Activated CD8-positive, alpha-beta memory T cell treated with anti-CD3 and anti-CD28 coated beads, Interleukin-2, amount 50 U/mL, for 1 hour (primary cell): ENCODE measurements around the gene ZBTB16.

Source experiments
- DNase-seq: peaks from one replicate; pipeline ENCODE4 v3.0.0-alpha.2; 2020; ENCODE audit errors: extremely low read depth

ZBTB16 gene

GRCh38 chr11:114283422-114283821 lies 223.9 kb downstream of the ZBTB16 start:
- no peak for DNase-seq

DNA sequence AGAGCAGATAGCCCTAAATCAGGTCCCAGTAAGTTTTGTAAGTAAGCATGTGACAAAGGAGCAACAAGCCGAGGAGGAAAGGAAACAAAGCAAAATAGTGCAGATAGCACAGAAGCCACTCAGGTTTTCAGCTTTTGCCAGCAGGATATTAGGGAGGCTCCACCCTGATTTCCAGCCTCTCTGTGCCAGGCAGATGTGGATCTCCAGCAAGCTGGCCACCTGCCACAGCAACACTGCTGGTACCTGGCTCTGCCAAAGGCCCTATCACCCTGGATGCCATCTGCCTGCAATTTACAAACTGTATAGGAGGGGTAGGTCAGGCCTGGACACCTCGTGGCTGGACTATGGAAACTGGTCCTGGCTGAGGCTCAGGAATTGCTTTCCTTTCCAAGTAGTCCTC lies 224.5 kb downstream of the ZBTB16 start:
- no peak for DNase-seq

DNA sequence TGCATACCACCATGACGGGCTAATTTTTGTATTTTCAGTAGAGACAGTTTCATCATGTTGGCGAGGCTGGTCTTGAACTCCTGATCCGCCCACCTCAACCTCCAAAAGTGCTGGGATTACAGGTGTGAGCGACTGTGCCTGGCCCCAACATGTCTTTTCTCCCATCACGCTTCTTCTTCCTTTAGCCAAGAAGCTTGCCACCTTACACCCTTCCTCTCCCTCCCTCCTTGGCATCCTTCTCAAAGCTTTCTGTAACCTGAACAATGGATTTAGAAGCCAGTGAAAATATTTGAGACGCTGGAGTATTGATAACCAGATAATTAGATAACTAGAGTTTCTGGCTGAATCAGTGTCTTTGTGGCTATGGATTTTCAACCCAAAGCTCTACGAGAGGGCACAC lies 225.4 kb downstream of the ZBTB16 start:
- DNase-seq = no peak

DNA sequence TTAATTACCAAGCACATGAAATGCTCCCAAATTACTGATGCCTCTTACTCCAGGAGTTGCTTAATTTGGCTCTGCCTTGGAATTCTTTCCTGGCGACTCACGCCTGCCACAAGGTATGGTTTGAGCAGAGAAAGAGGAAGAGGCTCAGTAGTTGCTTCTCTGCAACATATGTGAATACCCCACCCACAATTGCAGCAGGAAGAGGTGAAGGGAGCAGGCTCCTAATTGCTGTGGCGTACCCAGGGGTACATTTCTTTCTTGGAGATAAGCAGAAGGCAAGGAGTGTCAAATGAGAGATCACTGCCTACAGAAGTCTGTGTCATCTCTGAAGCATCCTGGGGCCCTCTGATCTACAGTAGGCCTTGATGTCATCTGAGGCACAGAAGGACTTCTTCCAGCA lies 226.1 kb downstream of the ZBTB16 start:
- no peak for DNase-seq

GRCh38 chr11:114286229-114286628 lies 226.7 kb downstream of the ZBTB16 start:
- DNase-seq = no peak

GRCh38 chr11:114287154-114287553 lies 227.6 kb downstream of the ZBTB16 start:
- DNase-seq = no peak

GRCh38 chr11:114288136-114288535 lies 228.6 kb downstream of the ZBTB16 start:
- no peak for DNase-seq

DNA sequence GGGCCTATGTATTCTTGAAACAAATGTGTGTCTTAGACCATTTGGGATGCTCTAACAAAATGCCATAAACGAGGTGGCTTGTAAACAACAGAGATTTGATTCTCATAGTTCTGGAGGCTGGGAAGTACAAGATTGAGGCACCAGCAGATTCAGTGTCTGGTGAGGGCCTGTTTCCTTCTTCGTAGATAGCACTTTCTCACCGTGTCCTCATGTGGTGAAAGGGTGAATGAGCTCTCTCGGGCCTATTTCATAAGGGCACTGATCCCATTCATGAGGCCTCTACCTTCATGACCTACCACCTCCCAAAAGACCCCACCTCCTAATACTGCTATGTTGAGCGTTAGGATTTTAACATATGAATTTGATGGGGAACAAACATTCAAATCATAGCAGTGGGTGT lies 230.3 kb downstream of the ZBTB16 start:
- DNase-seq = no peak

DNA sequence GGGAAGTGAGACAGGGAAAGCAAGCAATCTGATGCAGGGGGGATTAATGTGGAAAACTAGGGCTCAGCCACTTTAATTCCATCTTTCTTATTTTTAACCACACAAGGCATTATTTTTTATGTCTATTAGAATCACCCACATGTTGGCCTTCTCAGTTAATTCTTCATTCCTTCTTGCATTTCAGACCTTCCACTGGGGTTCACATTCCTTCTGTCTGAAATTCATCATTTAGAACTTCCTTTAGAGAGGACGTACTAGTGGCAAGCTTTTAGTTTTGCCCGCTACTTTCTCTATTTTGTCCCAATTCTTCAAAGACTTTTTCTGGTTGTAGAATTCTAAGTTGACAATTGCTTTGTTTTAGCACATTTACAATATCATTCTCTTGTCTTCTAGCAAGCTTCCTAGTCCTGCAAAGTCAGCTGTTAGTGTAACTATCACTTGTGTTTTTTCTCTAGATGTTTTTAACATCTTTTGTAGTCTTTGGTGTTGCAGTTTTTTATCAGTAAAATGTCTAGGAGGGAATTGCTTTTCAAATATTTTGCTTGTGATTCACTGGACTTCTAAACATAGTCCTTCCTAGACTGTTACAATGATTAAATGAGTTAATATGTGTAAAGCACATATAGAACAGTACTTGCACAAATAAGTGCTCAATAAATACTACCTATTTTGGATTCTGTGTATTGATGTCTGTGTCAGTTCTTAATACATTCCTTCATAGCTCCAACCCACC lies 231.2 kb downstream of the ZBTB16 start:
- no peak for DNase-seq

GRCh38 chr11:114291381-114291780 lies 231.9 kb downstream of the ZBTB16 start:
- no peak for DNase-seq

GRCh38 chr11:114291842-114292680 lies 232.6 kb downstream of the ZBTB16 start:
- no peak for DNase-seq

DNA sequence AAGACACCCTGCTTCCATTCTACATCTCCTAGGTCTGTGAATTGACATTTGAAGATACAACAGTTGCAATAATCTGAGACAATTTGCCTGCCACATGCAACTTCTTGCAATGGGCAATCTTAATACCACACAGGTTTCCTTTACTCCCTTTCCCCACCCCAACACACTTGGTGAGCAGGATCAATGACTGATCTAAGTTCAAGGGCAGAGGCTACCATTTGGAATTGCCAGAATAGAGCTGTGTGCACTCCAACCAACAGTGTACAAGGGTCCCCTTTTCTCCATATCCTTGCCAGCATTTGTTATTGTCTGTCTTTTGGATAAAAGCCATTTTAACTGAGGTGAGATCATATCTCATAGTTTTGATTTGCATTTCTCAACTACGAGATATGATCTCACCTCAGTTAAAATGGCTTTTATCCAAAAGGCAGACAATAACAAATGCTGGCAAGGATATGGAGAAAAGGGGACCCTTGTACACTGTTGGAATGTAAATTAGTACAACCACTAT lies 233.7 kb downstream of the ZBTB16 start:
- DNase-seq = no peak

DNA sequence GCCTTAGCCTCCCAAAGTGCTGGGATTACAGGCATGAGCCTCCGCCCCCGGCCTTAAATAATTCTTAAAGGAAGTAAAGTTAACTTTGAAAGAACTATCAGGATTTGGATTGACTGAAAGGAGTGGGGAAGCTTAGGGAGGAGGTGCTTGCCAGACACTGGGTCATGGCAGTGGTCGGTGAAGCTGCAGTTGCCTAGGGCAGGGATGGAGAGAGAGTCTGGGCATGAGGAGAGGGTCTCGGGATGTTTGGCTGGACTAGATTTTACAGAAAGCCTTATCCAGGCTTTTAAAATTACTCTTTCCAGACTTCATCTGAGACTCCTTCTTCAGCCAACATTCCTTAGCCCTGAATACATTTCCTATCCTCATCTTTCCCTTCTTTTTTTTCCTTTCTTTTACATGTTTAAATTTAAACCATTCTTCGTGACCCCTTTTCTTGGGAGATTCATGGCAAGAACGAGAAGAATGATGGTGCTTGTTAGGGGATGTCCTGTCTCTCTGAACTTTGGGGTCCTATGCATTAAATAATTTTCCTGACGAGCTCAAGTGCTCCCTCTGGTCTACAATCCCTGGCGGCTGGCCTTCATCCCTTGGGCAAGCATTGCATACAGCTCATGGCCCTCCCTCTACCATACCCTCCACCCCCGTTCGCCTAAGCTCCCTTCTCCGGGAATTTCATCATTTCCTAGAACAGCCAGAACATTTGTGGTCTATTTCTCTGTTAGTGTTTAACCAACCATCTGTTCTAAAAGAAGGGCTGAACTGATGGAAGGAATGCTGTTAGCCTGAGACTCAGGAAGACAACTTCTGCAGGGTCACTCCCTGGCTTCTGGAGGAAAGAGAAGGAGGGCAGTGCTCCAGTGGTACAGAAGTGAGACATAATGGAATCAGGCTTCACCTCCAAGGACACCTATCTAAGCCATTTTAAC lies 236.4 kb downstream of the ZBTB16 start, which contains the start of gene NNMT:
TSS of gene NNMT (plus strand) at position 724 of the 929 bp plus-strand sequence. CDS start at position 882, 158 bp downstream.
- no peak for DNase-seq

- DNase-seq = no peak
Measured at GRCh38 chr11:114296605-114297372, 237.3 kb downstream of the ZBTB16 start.

DNA sequence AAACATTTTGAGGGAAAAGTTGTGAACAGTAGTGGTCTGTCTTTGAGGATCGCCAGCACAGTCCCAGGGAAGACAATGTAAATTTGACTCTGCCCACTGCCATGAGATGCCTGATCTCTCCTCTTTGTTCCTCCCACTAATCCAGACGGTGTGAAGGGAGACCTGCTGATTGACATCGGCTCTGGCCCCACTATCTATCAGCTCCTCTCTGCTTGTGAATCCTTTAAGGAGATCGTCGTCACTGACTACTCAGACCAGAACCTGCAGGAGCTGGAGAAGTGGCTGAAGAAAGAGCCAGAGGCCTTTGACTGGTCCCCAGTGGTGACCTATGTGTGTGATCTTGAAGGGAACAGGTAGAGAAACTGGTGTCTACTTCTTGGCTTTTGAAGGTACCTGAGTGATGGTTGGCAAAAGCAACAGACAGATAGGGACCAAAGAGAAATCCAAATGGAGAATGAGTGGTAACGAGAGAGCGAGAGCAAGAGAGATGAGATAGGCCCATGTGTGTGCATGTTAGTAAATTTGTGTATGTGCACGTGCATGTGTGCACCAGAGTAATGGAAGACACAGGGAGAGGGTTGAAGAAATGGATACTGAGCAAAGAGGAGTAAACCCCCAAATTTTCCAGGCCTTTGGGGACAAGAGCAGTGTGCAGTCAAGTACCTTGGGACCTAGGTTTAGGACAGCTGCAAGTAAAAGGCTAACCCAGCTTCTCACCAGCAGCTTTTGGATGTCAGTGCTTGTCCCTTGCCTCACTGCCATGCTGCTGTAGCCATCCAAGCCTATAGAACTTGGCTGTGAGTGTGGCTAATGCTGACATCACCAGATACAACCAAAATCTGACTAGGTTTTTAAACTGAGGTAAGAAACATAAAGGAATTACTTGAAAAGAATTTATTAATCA lies 238.5 kb downstream of the ZBTB16 start:
- DNase-seq = no peak

DNA sequence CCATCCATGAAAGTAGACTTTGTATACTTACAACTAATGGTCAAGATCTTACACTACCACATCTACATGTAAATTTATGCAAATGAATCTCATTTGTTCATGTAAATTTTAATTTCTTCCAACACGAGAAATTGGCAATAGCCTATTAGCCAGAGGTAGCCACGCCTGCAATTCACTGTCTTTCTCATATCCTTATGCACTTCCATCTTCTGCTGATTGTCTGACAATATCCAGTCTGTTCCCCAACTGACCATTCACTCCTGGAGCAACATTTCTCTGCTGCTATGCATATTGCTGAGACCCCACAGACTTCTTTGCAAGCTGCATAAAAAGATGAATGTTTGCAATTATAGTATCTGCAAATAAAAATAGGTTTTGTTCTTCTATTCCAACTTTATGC lies 239.2 kb downstream of the ZBTB16 start:
- DNase-seq = no peak
